H54 (cell line): ENCODE data around the gene RNU11.
A peak's percentile ranks its signal among the peaks of the same experiment; 100 is the strongest.
"Not testable (repeated sequence)": the region's sequence is repeated elsewhere in the genome, so short reads cannot be mapped to it uniquely, and the experiment has no call there.

Experiments
- DNase-seq: peaks from one replicate; pipeline ENCODE4 v3.0.0; 2011; ENCODE audit warnings: low spot score, mixed read lengths; ENCODE audit not compliant: insufficient read length
- FAIRE-seq: peaks from 3 replicates; lab custom pipeline; 2011; peaks lifted over from hg19 to GRCh38; lab: Jason Lieb, UNC
- POLR2A ChIP-seq: IDR thresholded peaks from 2 replicates; pipeline ENCODE4 v1.6.1; 2011; ENCODE audit warnings: low read depth, mild to moderate bottlenecking, low read length

The RNU11 gene

GRCh38 chr1:28648474-28649198 is at the start of gene RNU11:
Gene RNU11, plus strand, starts transcription at chr1:28648600.
- FAIRE-seq (no peak), DNase-seq (peak; percentile 42)
- TF ChIP-seq POLR2A: peak; percentile 98

GRCh38 chr1:28601696-28602095 is 46.7 kb upstream of the RNU11 start:
- TF ChIP-seq POLR2A: no peak
- peak; percentile 74 for DNase-seq
- FAIRE-seq: peak; percentile 68

- DNase-seq: no peak
- no peak for TF ChIP-seq POLR2A
Measured at GRCh38 chr1:28602536-28603439, 45.6 kb upstream of the RNU11 start.

GRCh38 chr1:28604411-28604810 is 44.0 kb upstream of the RNU11 start:
- FAIRE-seq: no peak
- TF ChIP-seq POLR2A: no peak

More at GRCh38 chr1:28602536-28603439, 45.6 kb upstream of the RNU11 start:
- FAIRE-seq: peak; percentile 45

GRCh38 chr1:28604962-28605361 is 43.4 kb upstream of the RNU11 start:
- no peak for DNase-seq
- no peak for TF ChIP-seq POLR2A
- FAIRE-seq: no peak

More at GRCh38 chr1:28604411-28604810, 44.0 kb upstream of the RNU11 start:
- DNase-seq: no peak

GRCh38 chr1:28606771-28607170 is 41.6 kb upstream of the RNU11 start:
- TF ChIP-seq POLR2A: no peak
- DNase-seq (no peak), FAIRE-seq (no peak)

GRCh38 chr1:28613175-28613574 is 35.2 kb upstream of the RNU11 start:
- DNase-seq: no peak
- FAIRE-seq: no peak
- TF ChIP-seq POLR2A: no peak

GRCh38 chr1:28631713-28632112 is 16.7 kb upstream of the RNU11 start:
- DNase-seq (no peak), FAIRE-seq (no peak)
- no peak for TF ChIP-seq POLR2A

- FAIRE-seq: no peak
- no peak for DNase-seq
- TF ChIP-seq POLR2A: no peak
Measured at GRCh38 chr1:28632560-28632959, 15.8 kb upstream of the RNU11 start.

GRCh38 chr1:28640766-28641165 is 7.6 kb upstream of the RNU11 start:
- DNase-seq: no peak
- no peak for TF ChIP-seq POLR2A
- FAIRE-seq: no peak

GRCh38 chr1:28642056-28642846 is 6.1 kb upstream of the RNU11 start:
- no peak for FAIRE-seq
- DNase-seq: no peak
- TF ChIP-seq POLR2A: no peak

GRCh38 chr1:28642847-28643635 is 5.4 kb upstream of the RNU11 start, which contains the start of gene TAF12:
Gene TAF12, minus strand, starts transcription at chr1:28643067. Its CDS starts 20,986 bp downstream, at chr1:28622081.
- peak; percentile 62 for FAIRE-seq
- peak; percentile 55 for DNase-seq
- TF ChIP-seq POLR2A: peak; percentile 97

GRCh38 chr1:28644494-28644893 is 3.9 kb upstream of the RNU11 start:
- no peak for TF ChIP-seq POLR2A
- no peak for DNase-seq
- no peak for FAIRE-seq

GRCh38 chr1:28645406-28645805 is 3.0 kb upstream of the RNU11 start:
- not testable (repeated sequence) for FAIRE-seq, DNase-seq
